Measurements from ENCODE around the gene TNFRSF1B. TPM values are rescaled to one million over a fixed set of nuclear protein-coding genes. Genes with fewer than 3 reads are reported as not detected.
A peak's percentile ranks its signal among the peaks of the same experiment; 100 is the strongest.

The TNFRSF1B gene
- total and polyA plus RNA-seq, 2 donors (not counting 1 experiment from before 2014, with no cell fraction given): 24.8 to 27.5 TPM

GRCh38 chr1:12130466-12131130 is 36.2 kb upstream of the TNFRSF1B start:
- no peaks in the 10 kb centered on the region for H3K9me3 ChIP-seq (ENCODE audit: control insufficient read depth, insufficient read depth, low read depth, low read length)
- no peak for DNase-seq (ENCODE audit: low read depth in 2 of 2)
- H3K27ac ChIP-seq (ENCODE audit: insufficient read depth, low read length): no peak overlapping the region
- H3K27me3 ChIP-seq (ENCODE audit: control insufficient read depth, insufficient read depth, low read length): no peaks in the 10 kb centered on the region
- H3K79me2 ChIP-seq (ENCODE audit: control insufficient read depth, insufficient read depth, low read length): no peaks in the 10 kb centered on the region
- no peak overlapping the region for H3K9ac ChIP-seq (ENCODE audit: insufficient read depth, low read length)
- no peak overlapping the region for H2AFZ ChIP-seq (ENCODE audit: low read length)
- no peaks in the 10 kb centered on the region for H3K4me1 ChIP-seq (ENCODE audit: control insufficient read depth, extremely low read depth, insufficient read depth, low read length)
- no peak overlapping the region for H3K4me2 ChIP-seq (ENCODE audit: extremely low read depth, insufficient read depth, low read length)
- H3K4me3 ChIP-seq (replicated peaks in 1 of 4; ENCODE audit: control extremely low read depth in 1 of 4, insufficient read depth in 1 of 4, low read depth in 3 of 4, low read length in 4 of 4): no peak overlapping the region
- H3K36me3 ChIP-seq (ENCODE audit: control insufficient read depth, insufficient read depth, low read length): no peaks in the 10 kb centered on the region
- no peaks in the 10 kb centered on the region for H4K20me1 ChIP-seq (ENCODE audit: control insufficient read depth, extremely low read depth, insufficient read depth, low read length)
- TF ChIP-seq EZH2 (IDR thresholded peaks at IDR 0.05; ENCODE audit: low read length, missing control alignments) (no peak), CTCF (conservative IDR thresholded peaks at IDR 0.05 in 1 of 2, IDR thresholded peaks at IDR 0.05 in 1 of 2; ENCODE audit: low read depth in 1 of 2, low read length in 2 of 2) (no peak)

GRCh38 chr1:12132078-12132477 is 34.7 kb upstream of the TNFRSF1B start:
- H3K27ac ChIP-seq (ENCODE audit: insufficient read depth, low read length): no peak overlapping the region
- DNase-seq (ENCODE audit: low read depth in 2 of 2): peak; percentile 25 to 67

GRCh38 chr1:12134716-12135115 is 32.1 kb upstream of the TNFRSF1B start:
- no peaks in the 10 kb centered on the region for H4K20me1 ChIP-seq (ENCODE audit: control insufficient read depth, extremely low read depth, insufficient read depth, low read length)
- H3K4me1 ChIP-seq (ENCODE audit: control insufficient read depth, extremely low read depth, insufficient read depth, low read length): no peaks in the 10 kb centered on the region
- no peak overlapping the region for H3K9ac ChIP-seq (ENCODE audit: insufficient read depth, low read length)
- no peaks in the 10 kb centered on the region for H3K27me3 ChIP-seq (ENCODE audit: control insufficient read depth, insufficient read depth, low read length)
- H3K36me3 ChIP-seq (ENCODE audit: control insufficient read depth, insufficient read depth, low read length): no peaks in the 10 kb centered on the region
- no peak for DNase-seq (ENCODE audit: low read depth in 2 of 2)
- no peak overlapping the region for H3K4me2 ChIP-seq (ENCODE audit: extremely low read depth, insufficient read depth, low read length)
- H3K79me2 ChIP-seq (ENCODE audit: control insufficient read depth, insufficient read depth, low read length): no peaks in the 10 kb centered on the region
- H2AFZ ChIP-seq (ENCODE audit: low read length): no peak overlapping the region
- no peaks in the 10 kb centered on the region for H3K9me3 ChIP-seq (ENCODE audit: control insufficient read depth, insufficient read depth, low read depth, low read length)
- TF ChIP-seq EZH2 (IDR thresholded peaks at IDR 0.05; ENCODE audit: low read length, missing control alignments) (no peak), CTCF (conservative IDR thresholded peaks at IDR 0.05 in 1 of 2, IDR thresholded peaks at IDR 0.05 in 1 of 2; ENCODE audit: low read depth in 1 of 2, low read length in 2 of 2) (no peak)
- H3K27ac ChIP-seq (ENCODE audit: insufficient read depth, low read length): no peak overlapping the region
- no peak overlapping the region for H3K4me3 ChIP-seq (replicated peaks in 1 of 4; ENCODE audit: control extremely low read depth in 1 of 4, insufficient read depth in 1 of 4, low read depth in 3 of 4, low read length in 4 of 4)

More at GRCh38 chr1:12132078-12132477, 34.7 kb upstream of the TNFRSF1B start:
- H2AFZ ChIP-seq (ENCODE audit: low read length): no peak overlapping the region
- no peaks in the 10 kb centered on the region for H3K9me3 ChIP-seq (ENCODE audit: control insufficient read depth, insufficient read depth, low read depth, low read length)
- H3K36me3 ChIP-seq (ENCODE audit: control insufficient read depth, insufficient read depth, low read length): no peaks in the 10 kb centered on the region
- H3K27me3 ChIP-seq (ENCODE audit: control insufficient read depth, insufficient read depth, low read length): no peaks in the 10 kb centered on the region
- no peaks in the 10 kb centered on the region for H4K20me1 ChIP-seq (ENCODE audit: control insufficient read depth, extremely low read depth, insufficient read depth, low read length)
- H3K79me2 ChIP-seq (ENCODE audit: control insufficient read depth, insufficient read depth, low read length): no peaks in the 10 kb centered on the region
- no peaks in the 10 kb centered on the region for H3K4me1 ChIP-seq (ENCODE audit: control insufficient read depth, extremely low read depth, insufficient read depth, low read length)
- no peak overlapping the region for H3K4me3 ChIP-seq (replicated peaks in 1 of 4; ENCODE audit: control extremely low read depth in 1 of 4, insufficient read depth in 1 of 4, low read depth in 3 of 4, low read length in 4 of 4)
- TF ChIP-seq EZH2 (IDR thresholded peaks at IDR 0.05; ENCODE audit: low read length, missing control alignments) (no peak), CTCF (conservative IDR thresholded peaks at IDR 0.05 in 1 of 2, IDR thresholded peaks at IDR 0.05 in 1 of 2; ENCODE audit: low read depth in 1 of 2, low read length in 2 of 2) (no peak)
- H3K4me2 ChIP-seq (ENCODE audit: extremely low read depth, insufficient read depth, low read length): no peak overlapping the region
- H3K9ac ChIP-seq (ENCODE audit: insufficient read depth, low read length): no peak overlapping the region

Measured in fibroblast of lung (primary cell).